Lung (tissue), 13 donors: Measurements from ENCODE around the gene TNIK. TPM values are rescaled to one million over a fixed set of nuclear protein-coding genes. Genes with fewer than 3 reads are reported as not detected.

ENCODE experiments used
- ATAC-seq: fragments of 200-7000 bp; cut with Tn5 transposase; one replicate; pipeline ENCODE4 v1.9.1; 2020; ENCODE audit warnings: moderate number of reproducible peaks; ENCODE audit not compliant: insufficient read depth, low FRiP score
- DNase-seq, 3 donors: peaks; one replicate each; pipeline ENCODE4 v3.0.0-alpha.2; 2013 to 2017
- H3K27ac ChIP-seq, 2 donors: one replicate each; pipeline ENCODE4 v1.5.1; 2013; ENCODE audit warnings: mild to moderate bottlenecking in 2 of 2, moderate library complexity in 2 of 2, control low read depth in 1 of 2, inconsistent platforms in 1 of 2, low read depth in 1 of 2, low read length in 1 of 2
- H3K27me3 ChIP-seq, 3 donors: one replicate each; pipeline ENCODE4 v1.5.1; 2013; ENCODE audit warnings: low read length in 2 of 3; ENCODE audit not compliant: control insufficient read depth in 3 of 3, insufficient read depth in 3 of 3
- H3K36me3 ChIP-seq, 4 donors: one replicate each; pipeline ENCODE4 v1.5.1; 2013; ENCODE audit warnings: low read length in 4 of 4, mild to moderate bottlenecking in 1 of 4, moderate library complexity in 1 of 4; ENCODE audit not compliant: control insufficient read depth in 4 of 4, insufficient read depth in 4 of 4
- H3K4me1 ChIP-seq, 5 donors: one replicate each; pipeline ENCODE4 v1.5.1; 2013; ENCODE audit warnings: low read length in 5 of 5, mild to moderate bottlenecking in 2 of 5, moderate library complexity in 1 of 5; ENCODE audit not compliant: control insufficient read depth in 5 of 5, insufficient read depth in 5 of 5
- H3K4me3 ChIP-seq: one replicate; pipeline ENCODE4 v1.5.1; 2013; ENCODE audit warnings: mild to moderate bottlenecking, control low read depth, moderate library complexity
- H3K9ac ChIP-seq, 2 donors: one replicate each; pipeline ENCODE4 v1.5.1; 2013; ENCODE audit warnings: low read length in 2 of 2, control low read depth in 1 of 2; ENCODE audit not compliant: insufficient read depth in 1 of 2
- H3K9me3 ChIP-seq, 4 donors: one replicate each; pipeline ENCODE4 v1.5.1; 2013; ENCODE audit warnings: low read length in 3 of 4, mild to moderate bottlenecking in 1 of 4, moderate library complexity in 1 of 4; ENCODE audit not compliant: control insufficient read depth in 4 of 4, insufficient read depth in 3 of 4
- WGBS, 2 donors: extraction: QIAGEN DNeasy Blood & Tissue Kit; methylation state at CpG; one replicate each; pipeline ENCODE4 v1.1.7; 2013; 5-methylcytosine and 5-hydroxymethylcytosine counted together
- polyA plus RNA-seq, 2 donors: library from polyadenylated mRNA; stranded (reverse); fragments of 200-250 nt; gene quantifications; one replicate each; pipeline ENCODE4 v1.2.1, GENCODE V29; 2013
- small RNA-seq: library from RNA; depleted of rRNA; stranded (forward); fragments of <200 nt; gene quantifications from one replicate; pipeline ENCODE3, GENCODE V24; 2014; ENCODE audit warnings: low replicate concordance
- total RNA-seq, 2 donors: library from RNA; depleted of rRNA in 1 of 2; stranded (reverse); fragments of >200 nt in 1 of 2; gene quantifications; one replicate each; pipeline ENCODE4 v1.2.1, GENCODE V29; 2014 to 2021
- TF ChIP-seq, protein P1 (sequence below): IDR thresholded peaks from 2 replicates; pipeline ENCODE4 v1.5.1; 2012; ENCODE audit warnings: mild to moderate bottlenecking; ENCODE audit errors: control extremely low read depth, extremely low read depth
- donor health status: control.
- donor health status: control.
- donor health status: Bipolar disorder and iron deficiency.
- donor health status: healthy.
- donor health status: DM: yes; HTN: yes; CAD: no.

TNIK gene
- total and polyA plus RNA-seq, 4 donors = 9.4 to 36.3 (median 14.3) TPM

DNA sequence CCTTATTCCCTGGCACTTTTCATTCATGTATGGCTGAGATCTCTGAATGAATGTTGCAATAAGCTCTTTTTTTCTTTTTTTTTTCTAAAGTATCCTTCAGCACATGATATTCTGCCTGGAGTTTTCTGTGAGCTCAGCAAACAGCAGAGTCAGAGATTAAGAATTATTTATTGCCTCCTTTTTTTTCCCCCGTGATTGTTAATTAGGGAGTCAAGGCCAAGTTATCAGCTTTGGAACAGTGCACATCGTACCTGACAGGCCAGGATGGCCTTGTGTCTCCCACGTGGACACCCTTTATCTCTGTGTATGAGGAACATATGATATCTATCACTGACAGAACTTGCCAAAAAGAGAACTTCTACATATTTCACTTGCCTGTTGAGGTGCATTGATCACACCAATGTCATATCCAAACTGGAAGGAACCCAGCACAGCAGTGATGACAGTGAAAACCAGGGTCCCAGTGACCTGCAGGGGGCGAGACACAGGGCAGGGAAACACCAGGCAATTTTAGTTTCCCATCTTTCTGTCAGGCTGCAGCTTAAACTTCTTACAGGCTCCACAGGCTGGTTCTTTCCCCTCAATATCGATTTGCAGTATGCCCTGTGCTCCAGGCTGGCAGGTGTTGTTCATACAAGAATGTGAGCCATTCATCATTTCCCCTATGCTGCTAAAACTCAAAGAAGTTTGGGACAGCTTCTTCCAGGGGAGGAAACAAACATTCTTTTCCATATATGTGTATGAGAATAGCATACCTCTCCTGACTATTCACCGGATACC, 441.9 kb downstream of the TNIK start:
- ATAC-seq = no peak
- Histone ChIP-seq H3K27ac (no peak overlapping the region), H3K4me3 (no peak overlapping the region), H3K9ac (no peak overlapping the region), H3K36me3 (no peaks in the 10 kb centered on the region), H3K27me3 (peaks cover 0 to 10% (median 0%) of the 10 kb centered on the region in 3 donors), H3K4me1 (peaks cover 0 to 3% (median 0%) of the 10 kb centered on the region in 5 donors), H3K9me3 (no peaks in the 10 kb centered on the region)
- 64 to 65% methylated on average over 6 of the region's 6 CpGs for WGBS, 2 donors
- TF ChIP-seq, protein P1, sequence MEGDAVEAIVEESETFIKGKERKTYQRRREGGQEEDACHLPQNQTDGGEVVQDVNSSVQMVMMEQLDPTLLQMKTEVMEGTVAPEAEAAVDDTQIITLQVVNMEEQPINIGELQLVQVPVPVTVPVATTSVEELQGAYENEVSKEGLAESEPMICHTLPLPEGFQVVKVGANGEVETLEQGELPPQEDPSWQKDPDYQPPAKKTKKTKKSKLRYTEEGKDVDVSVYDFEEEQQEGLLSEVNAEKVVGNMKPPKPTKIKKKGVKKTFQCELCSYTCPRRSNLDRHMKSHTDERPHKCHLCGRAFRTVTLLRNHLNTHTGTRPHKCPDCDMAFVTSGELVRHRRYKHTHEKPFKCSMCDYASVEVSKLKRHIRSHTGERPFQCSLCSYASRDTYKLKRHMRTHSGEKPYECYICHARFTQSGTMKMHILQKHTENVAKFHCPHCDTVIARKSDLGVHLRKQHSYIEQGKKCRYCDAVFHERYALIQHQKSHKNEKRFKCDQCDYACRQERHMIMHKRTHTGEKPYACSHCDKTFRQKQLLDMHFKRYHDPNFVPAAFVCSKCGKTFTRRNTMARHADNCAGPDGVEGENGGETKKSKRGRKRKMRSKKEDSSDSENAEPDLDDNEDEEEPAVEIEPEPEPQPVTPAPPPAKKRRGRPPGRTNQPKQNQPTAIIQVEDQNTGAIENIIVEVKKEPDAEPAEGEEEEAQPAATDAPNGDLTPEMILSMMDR = no peak
- DNase-seq = no peak

DNA sequence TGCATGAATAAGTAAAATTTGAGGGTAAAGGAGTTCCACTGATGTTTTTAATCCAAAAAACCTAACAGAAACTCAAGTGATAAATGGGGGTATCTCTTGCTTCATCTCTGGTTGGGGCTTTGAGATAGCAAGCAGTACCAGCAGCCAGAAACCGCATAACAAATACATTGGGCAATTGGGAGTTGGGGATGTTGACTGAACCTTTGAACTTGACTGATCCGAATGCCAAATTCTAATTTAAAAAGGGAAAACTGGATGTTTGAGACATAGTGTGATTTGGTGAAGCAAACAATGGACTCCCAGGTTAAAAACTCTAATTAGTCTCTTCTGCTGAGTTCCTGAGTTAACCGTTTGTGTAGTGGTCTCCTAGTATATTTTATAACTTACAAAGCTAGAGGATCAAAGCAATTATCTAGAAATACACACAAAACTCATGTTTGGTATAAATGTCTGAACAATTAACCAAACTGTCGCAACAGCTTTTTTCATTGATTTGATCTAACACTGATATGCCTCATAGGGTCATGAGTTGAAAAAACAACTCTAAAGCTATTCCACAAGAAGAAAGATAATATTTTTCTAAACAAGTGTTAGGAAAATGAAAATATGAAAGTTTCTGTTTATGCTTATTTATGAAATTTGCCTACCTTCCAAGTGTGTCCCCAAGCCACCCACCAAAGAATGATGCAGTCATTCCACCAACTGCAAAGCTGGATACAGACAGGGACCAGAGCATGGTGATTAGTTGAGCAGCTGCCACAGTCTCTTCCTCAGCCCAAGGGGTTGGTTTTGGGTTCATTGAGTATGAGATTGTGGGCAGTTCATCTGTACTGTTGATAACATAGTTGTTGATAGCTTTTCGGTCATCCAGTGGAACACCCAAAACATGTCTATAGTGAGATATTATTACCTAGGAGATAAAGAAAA, 446.1 kb downstream of the TNIK start:
- no peak for ATAC-seq

DNA sequence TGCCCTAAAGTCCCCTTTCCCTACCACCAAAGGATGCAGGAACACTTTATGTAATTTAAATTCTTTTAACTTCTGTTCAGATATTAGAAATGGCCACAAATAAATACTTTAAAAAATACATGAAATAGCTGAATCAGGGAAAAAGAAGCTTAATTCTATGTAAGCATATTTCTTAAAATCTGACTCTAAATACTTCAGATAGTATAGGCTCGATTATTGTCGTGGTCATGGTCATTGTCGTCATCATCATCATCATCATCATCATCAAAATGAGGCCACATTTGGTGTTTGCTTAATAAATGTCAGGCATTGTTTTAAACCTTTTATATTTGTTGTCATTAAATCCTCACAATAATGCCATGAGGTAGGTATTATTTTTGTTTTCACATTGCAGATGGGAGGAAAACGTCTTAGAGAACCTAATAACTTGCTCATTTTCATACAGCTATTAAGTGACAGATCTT, 448.3 kb downstream of the TNIK start:
- peaks cover 0 to 3% (median 0%) of the 10 kb centered on the region in 5 donors for H3K4me1 ChIP-seq
- no peak overlapping the region for H3K9ac ChIP-seq
- 94 to 98% methylated on average over 4 of the region's 4 CpGs for WGBS, 2 donors
- peaks cover 0 to 3% (median 0%) of the 10 kb centered on the region in 3 donors for H3K27me3 ChIP-seq
- H3K4me3 ChIP-seq = no peak overlapping the region
- ATAC-seq (no peak), DNase-seq (no peak)
- TF ChIP-seq, protein P1 = no peak
- no peak overlapping the region for H3K27ac ChIP-seq
- no peaks in the 10 kb centered on the region for H3K36me3 ChIP-seq
- H3K9me3 ChIP-seq = no peaks in the 10 kb centered on the region

More for the DNA sequence above, 446.1 kb downstream of the TNIK start:
- H3K9ac ChIP-seq = no peak overlapping the region
- peaks cover 0 to 3% (median 0%) of the 10 kb centered on the region in 5 donors for H3K4me1 ChIP-seq
- H3K27me3 ChIP-seq = peaks cover 0 to 6% (median 0%) of the 10 kb centered on the region in 3 donors
- no peaks in the 10 kb centered on the region for H3K9me3 ChIP-seq
- 82 to 88% methylated on average over 5 of the region's 5 CpGs for WGBS, 2 donors
- no peaks in the 10 kb centered on the region for H3K36me3 ChIP-seq
- TF ChIP-seq, protein P1 = no peak
- H3K4me3 ChIP-seq = no peak overlapping the region
- peak in 2 of 3 donors; percentile 30 to 63 for DNase-seq
- H3K27ac ChIP-seq = no peak overlapping the region

Small RNA genes within 50 kb of the gene (small RNA-seq; reads per million reads assigned to genes)
- gene MIR569 (not detected), gene RF00019 (not detected), gene RNU6-348P (not detected)
